IgD-negative memory B cell (primary cell): Measurements from ENCODE around the gene LRRN2. TPM values are rescaled to one million over a fixed set of nuclear protein-coding genes. Genes with fewer than 3 reads are reported as not detected.
A peak's percentile ranks its signal among the peaks of the same experiment; 100 is the strongest.
"Not testable (repeated sequence)": the region's sequence is repeated elsewhere in the genome, so short reads cannot be mapped to it uniquely, and the experiment has no call there.

Experiments
- H3K27ac Mint-ChIP-seq, 3 donors: one replicate each; pipeline ENCODE4 v1.8.0; 2020 to 2022; ENCODE audit warnings: mild to moderate bottlenecking in 3 of 3, mixed read lengths in 3 of 3, moderate library complexity in 1 of 3
- H3K27me3 Mint-ChIP-seq: one replicate; pipeline ENCODE4 v1.8.0; 2021; ENCODE audit warnings: mixed read lengths
- H3K36me3 Mint-ChIP-seq: one replicate; pipeline ENCODE4 v1.8.0; 2020; ENCODE audit warnings: mild to moderate bottlenecking, mixed read lengths
- H3K4me1 Mint-ChIP-seq, 3 donors: one replicate each; pipeline ENCODE4 v1.8.0; 2020 to 2022; ENCODE audit warnings: mixed read lengths in 3 of 3, mild to moderate bottlenecking in 1 of 3
- H3K4me3 Mint-ChIP-seq, 4 donors: one replicate each; pipeline ENCODE4 v1.8.0; 2020 to 2022; ENCODE audit warnings: mild to moderate bottlenecking in 4 of 4, mixed read lengths in 4 of 4, moderate library complexity in 3 of 4
- H3K9me3 Mint-ChIP-seq, 3 donors: one replicate each; pipeline ENCODE4 v1.8.0; 2020 to 2021; ENCODE audit warnings: mixed read lengths in 3 of 3, mild to moderate bottlenecking in 1 of 3
- polyA plus RNA-seq: library from polyadenylated mRNA; unstranded; fragments of 300-500 nt; fragmentation: Illumina TruSeq; gene quantifications from one replicate; pipeline ENCODE4 v1.2.3, GENCODE V29; 2021

The LRRN2 gene
- not detected for polyA plus RNA-seq

DNA sequence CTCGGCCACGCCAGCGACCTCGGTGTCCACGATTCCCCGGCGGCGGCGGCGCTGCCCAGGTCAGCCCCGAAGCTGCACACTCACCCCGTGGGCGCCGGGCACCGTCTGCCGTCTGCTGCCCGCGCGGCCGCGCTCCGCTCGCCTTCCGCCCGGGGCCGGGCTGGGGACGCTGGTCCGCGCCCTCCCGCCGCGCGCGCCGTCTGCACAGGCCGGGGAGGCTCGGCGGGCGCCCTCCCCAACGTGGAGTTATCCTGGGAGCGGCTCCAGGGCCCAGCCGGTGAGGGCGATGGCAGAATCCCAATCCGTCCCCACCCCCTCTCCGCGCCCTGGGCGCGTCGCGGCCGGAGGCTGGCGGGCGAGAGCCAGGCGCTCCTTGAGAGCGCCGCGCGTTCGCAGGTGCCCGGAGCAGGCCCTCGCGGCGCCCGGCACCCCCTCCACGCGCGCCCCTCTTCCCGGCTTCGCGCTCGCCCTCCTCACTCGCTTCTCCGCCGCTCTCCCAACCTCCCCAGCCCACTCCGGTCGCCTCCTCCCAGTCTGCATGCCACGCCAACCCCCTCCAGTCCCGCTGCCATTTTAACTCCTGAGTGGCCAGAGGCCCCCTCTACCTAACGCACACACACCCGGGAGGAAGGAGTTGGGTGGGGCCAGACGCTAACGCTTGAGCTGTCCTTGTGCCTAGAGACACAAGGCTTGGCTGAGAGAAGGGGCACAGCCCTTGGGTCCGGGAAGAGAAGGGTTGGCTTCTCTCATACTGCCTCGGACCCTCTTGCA is at the start of gene LRRN2:
Gene LRRN2 (minus strand): TSS at position 503 of the 771 bp plus-strand sequence. CDS start 65,746 bp downstream, outside the sequence.
- Mint-ChIP-seq H3K4me1 (peaks cover 0 to 7% (median 5%) of the 10 kb centered on the region in 3 donors), H3K27ac (peak within 1 kb of the TSS in 1 of 3 donors; percentile 76), H3K36me3 (no peaks in the 10 kb centered on the region), H3K27me3 (peaks cover 44% of the 10 kb centered on the region), H3K4me3 (peak within 1 kb of the TSS in 3 of 4 donors; percentile 67 to 80 (median 71)), H3K9me3 (no peaks in the 10 kb centered on the region)

DNA sequence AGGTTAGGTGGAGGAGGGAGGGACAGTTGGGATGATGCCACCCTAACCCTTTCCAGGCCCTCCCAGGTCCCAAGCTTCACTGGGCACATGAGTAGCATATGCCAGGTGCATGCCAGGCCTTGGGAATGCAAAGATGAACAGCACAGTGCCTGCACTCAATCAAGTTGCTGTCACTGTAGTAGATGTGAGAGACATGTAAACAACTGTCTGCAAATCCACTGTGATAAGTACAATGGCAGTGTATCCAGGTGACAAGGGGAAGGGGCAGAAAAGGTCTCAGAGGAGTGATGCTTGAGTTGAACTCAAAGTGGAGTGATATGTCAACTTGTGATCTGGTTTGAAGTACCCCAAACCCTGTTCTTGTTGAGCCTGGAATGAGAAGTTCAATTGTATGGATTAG is 49.5 kb upstream of the LRRN2 start:
- no peaks in the 10 kb centered on the region for H3K36me3 Mint-ChIP-seq
- H3K27me3 Mint-ChIP-seq = peaks cover 17% of the 10 kb centered on the region
- H3K4me3 Mint-ChIP-seq = no peak overlapping the region

DNA sequence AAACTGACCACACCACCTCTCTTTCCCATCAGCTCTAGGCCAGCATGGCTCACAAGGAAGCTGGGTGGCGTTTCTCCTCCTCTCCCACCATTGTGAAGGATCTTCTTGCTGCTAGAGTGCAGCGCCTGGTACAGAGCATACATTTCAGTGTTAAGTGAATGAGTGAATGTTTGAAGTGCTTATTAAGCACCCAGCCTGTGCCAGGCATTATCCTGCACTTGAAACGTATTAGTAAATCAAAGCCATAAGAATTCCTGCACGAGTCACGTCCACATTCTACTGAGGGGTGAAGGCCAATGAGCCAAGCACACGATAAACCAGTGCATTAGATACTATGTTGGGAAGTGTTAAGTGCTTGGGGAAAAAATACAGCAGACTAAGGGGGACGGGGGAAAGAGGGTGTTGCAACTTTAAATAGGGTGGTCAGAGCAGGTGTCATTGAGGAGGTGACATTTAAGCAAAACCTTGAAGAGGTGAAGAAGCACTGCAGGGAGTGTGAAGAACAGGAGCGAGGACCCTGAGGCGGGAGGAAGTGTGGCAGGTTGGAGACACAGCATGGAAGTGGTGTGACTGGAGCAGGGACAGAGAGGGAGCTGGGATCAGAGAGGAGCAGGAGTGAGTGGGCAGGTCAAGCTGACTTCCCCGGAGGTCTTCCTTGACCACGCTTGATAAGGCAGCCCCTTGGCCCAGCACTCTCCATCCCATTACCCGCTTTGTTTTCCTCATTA is 48.5 kb upstream of the LRRN2 start:
- Mint-ChIP-seq H3K9me3 (peaks cover 7 to 13% (median 12%) of the 10 kb centered on the region in 3 donors), H3K4me3 (no peak overlapping the region), H3K27me3 (peaks cover 17% of the 10 kb centered on the region), H3K27ac (no peak overlapping the region), H3K36me3 (no peaks in the 10 kb centered on the region), H3K4me1 (peaks cover 0 to 2% (median 0%) of the 10 kb centered on the region in 3 donors)

More for the DNA sequence above, 49.5 kb upstream of the LRRN2 start:
- Mint-ChIP-seq H3K27ac (no peak overlapping the region), H3K9me3 (peaks cover 7 to 17% (median 14%) of the 10 kb centered on the region in 3 donors), H3K4me1 (peaks cover 0 to 2% (median 0%) of the 10 kb centered on the region in 3 donors)

DNA sequence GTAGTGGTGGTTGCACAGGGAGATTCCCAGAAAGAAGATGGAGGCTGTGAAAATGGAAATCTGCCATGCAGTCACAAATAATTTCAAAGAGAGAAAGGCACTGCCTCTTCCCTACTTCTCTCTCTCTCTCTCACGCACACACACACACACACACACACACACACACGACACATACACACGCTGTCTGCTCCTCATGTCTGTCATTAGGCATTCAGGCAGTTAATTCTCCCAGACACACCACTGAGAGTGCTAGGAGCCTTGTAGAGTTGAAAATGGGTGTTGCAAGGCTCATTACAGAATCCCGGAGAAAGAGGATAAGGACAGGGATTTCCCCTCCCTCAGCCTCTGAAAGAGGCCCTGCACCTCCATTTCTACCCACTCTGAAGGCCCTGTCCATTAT is 47.8 kb upstream of the LRRN2 start:
- H3K4me3 Mint-ChIP-seq = peak overlapping the region in 1 of 4 donors; percentile 2
- H3K4me1 Mint-ChIP-seq = peaks cover 0 to 2% (median 0%) of the 10 kb centered on the region in 3 donors
- H3K27me3 Mint-ChIP-seq = peaks cover 17% of the 10 kb centered on the region
- peaks cover 5 to 6% (median 5%) of the 10 kb centered on the region in 3 donors for H3K9me3 Mint-ChIP-seq
- H3K27ac Mint-ChIP-seq = no peak overlapping the region
- H3K36me3 Mint-ChIP-seq = no peaks in the 10 kb centered on the region

DNA sequence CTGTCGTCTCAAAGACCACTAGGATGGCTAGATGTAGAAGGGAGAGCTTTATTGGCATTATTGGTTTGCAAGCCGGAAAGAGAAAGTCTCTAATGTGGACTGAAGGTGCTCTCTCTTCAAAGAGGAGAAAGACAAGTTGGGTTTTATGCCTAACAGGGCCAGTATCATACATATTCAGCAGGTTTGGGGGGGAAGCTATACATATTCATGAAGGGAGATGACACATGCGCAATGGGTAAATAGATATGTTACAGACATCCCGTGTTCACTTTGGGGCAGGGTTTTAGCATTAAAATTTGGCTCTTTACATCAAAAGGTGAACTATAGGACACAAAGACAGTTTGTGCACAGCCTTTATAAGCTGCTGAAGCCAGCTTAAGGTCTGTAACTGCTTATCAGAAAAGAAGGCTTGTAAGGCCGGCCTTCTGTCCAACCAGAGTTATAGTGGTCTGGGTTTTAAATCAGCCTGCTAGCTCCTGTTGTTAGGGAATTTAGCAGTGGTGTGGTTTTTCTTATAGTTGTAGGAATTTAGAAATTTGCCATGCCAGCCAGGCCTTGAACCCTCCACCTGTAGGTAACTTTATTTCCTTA is 46.5 kb upstream of the LRRN2 start:
- no peak overlapping the region for H3K4me3 Mint-ChIP-seq
- H3K27ac Mint-ChIP-seq = no peak overlapping the region
- H3K36me3 Mint-ChIP-seq = no peaks in the 10 kb centered on the region
- H3K4me1 Mint-ChIP-seq = no peaks in the 10 kb centered on the region
- peaks cover 17% of the 10 kb centered on the region for H3K27me3 Mint-ChIP-seq
- H3K9me3 Mint-ChIP-seq = peaks cover 0 to 4% (median 0%) of the 10 kb centered on the region in 3 donors

DNA sequence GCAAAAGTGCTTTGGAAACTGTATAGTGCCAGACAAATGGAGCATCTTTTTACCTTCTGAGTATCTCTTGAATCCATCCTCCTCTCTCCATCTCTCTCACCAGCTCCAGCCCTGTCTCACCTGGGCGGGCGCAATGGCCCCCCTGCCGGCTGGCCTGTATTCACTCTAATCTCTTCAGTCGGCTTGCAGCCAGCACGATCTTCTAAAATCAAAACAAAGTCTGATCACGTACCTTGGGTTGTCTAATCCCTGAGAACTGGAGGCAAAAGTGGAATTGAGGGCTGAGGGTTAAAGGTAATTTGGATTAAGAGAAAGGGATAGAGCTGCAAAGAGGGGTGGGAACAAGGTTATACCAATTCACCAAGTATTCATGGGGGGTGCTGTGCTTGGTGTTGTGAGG is 46.0 kb upstream of the LRRN2 start:
- no peak overlapping the region for H3K4me3 Mint-ChIP-seq
- H3K36me3 Mint-ChIP-seq = no peaks in the 10 kb centered on the region
- H3K27ac Mint-ChIP-seq = no peak overlapping the region
- peaks cover 17% of the 10 kb centered on the region for H3K27me3 Mint-ChIP-seq
- H3K9me3 Mint-ChIP-seq = peaks cover 0 to 4% (median 0%) of the 10 kb centered on the region in 3 donors
- H3K4me1 Mint-ChIP-seq = no peaks in the 10 kb centered on the region

DNA sequence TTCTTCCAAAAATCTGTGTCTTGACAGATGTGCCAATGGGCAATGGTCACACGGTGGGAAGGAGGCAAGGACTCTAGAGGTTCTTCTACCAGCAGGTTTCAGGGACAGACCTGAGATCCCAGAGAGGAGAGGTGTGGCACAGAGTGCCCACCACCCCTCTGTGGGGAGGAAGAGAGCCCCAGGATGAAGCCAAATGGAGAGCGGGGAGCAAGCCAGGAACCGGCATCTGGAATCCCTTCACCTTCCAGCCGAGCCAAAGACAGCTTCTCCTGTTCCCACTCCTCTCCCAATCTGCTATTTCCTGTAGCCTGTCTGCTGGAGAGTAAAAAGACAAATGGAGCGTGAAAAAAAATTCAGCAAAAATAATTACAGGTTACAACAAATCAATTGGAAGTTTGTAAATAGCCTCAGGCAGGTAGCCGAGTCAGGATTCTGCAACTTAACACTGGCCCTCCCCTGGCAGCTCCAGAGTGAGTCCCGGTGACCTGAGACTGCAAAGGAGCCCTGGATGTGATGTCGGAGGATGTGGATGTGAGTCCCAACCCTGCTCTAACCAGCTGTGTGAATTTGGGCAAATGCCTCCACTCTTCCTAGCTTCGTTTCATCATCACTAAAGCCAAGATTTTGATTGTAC is 45.4 kb upstream of the LRRN2 start:
- no peaks in the 10 kb centered on the region for H3K36me3 Mint-ChIP-seq
- peaks cover 19% of the 10 kb centered on the region for H3K27me3 Mint-ChIP-seq
- no peak overlapping the region for H3K27ac Mint-ChIP-seq
- no peak overlapping the region for H3K4me3 Mint-ChIP-seq
- no peaks in the 10 kb centered on the region for H3K4me1 Mint-ChIP-seq
- H3K9me3 Mint-ChIP-seq = peaks cover 0 to 4% (median 0%) of the 10 kb centered on the region in 3 donors

DNA sequence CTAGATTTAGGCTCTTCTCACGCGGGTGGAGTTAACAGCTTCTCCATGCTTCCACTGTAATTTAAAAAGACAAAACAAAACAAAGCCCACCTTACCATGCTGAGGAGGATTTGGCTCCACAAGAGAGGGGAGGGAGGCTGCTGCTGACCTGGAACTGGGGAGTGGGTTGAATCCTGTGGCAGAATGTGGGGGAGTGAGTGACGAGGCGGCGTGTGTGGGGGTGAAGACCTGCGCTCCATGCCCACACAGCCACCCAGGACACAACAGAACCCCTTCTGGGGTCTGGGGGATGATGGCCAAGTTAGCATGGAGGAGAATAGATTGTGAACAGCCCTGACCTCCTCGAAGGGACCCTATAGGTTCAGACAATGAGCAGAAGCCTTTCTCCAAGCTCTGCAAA is 44.0 kb upstream of the LRRN2 start:
- Mint-ChIP-seq H3K4me3 (no peak overlapping the region), H3K27me3 (peaks cover 20% of the 10 kb centered on the region), H3K36me3 (no peaks in the 10 kb centered on the region), H3K27ac (no peak overlapping the region), H3K9me3 (peaks cover 0 to 3% (median 0%) of the 10 kb centered on the region in 3 donors), H3K4me1 (no peaks in the 10 kb centered on the region)

DNA sequence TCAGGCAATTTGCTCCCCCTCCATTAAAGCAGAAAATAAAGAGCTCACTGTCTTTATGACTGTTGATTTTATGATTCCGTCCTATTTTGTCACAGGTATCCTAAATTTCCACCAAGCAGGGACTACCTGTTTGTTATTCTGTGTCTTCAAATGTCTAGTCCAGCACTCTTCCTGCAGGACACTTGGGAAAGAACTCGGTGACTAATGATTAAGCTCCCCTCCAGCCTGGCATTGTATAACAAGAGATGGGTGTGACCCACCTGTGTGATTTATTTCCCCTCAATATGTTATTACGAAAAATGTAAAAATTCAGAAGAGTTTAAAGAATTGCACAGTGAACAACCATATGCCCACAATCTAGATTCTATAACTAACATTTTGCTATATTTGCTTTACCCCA is 42.9 kb upstream of the LRRN2 start:
- H3K9me3 Mint-ChIP-seq = peaks cover 0 to 1% (median 0%) of the 10 kb centered on the region in 3 donors
- H3K27ac Mint-ChIP-seq = no peak overlapping the region
- no peaks in the 10 kb centered on the region for H3K36me3 Mint-ChIP-seq
- H3K4me3 Mint-ChIP-seq = no peak overlapping the region
- peaks cover 18% of the 10 kb centered on the region for H3K27me3 Mint-ChIP-seq
- H3K4me1 Mint-ChIP-seq = no peaks in the 10 kb centered on the region

DNA sequence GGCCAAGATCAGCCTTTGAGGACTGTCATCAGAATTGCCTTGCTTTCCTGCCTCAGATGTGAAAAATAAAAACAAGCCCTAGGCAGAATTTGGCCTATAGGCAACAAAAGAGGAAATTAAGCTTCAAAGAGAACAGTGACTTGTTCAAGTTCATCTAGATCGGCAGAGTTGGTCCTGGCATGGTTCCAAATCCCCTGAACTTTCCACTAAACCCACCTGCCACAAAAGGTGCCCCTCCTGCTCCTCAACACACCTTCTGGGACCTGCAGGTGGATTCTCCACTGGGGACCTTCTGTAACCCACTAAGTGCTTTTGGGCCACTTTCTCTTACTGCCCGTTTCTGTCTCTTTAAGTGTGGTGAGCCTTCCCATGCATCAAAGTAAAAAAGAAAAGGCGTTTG is 42.5 kb upstream of the LRRN2 start:
- Mint-ChIP-seq H3K9me3 (peaks cover 0 to 1% (median 0%) of the 10 kb centered on the region in 3 donors), H3K4me1 (no peaks in the 10 kb centered on the region), H3K27me3 (peaks cover 17% of the 10 kb centered on the region), H3K36me3 (no peaks in the 10 kb centered on the region), H3K4me3 (no peak overlapping the region), H3K27ac (no peak overlapping the region)

DNA sequence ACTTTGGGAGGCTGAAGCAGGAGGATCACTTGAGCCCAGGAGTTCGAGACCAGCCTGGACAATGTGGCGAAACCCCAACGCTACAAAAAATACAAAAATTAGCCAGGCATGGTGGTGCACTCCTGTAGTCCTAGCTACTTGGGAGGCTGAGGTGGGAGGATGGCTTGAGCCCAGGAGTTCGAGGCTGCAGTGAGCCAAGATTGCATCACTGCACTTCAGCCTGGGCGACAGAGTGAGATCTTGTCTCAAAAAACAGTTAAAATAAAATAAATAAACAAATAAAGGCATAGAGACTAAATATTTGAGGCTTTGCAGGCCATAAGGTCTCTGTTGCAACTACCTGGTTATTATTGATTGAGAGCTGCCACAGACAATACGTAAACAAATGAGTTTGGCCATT is 41.9 kb upstream of the LRRN2 start:
- not testable (repeated sequence) for H3K4me1 Mint-ChIP-seq, H3K27ac Mint-ChIP-seq, H3K4me3 Mint-ChIP-seq, H3K36me3 Mint-ChIP-seq, H3K9me3 Mint-ChIP-seq
- H3K27me3 Mint-ChIP-seq = peaks cover 17% of the 10 kb centered on the region

DNA sequence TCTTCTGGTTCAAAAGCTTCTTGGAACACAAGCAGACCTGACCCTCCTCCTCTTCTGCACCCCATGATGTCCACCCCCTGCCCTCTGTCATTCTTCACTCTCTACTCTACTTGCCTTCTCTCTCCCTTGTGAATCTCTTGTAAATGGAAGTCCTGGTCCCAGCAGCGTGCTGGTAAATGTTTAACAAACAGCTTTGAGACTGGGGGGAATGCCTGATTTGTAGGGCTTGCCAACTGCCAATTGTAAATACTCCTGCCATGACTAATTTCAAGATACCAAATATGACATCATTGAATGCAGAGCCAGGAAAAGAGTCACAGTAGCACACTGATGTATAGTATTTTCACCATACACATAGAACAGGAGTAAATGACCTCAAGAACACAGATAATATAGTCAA is 40.9 kb upstream of the LRRN2 start:
- Mint-ChIP-seq H3K27ac (peak overlapping the region in 1 of 3 donors; percentile 20), H3K36me3 (peaks cover 5% of the 10 kb centered on the region), H3K4me1 (no peaks in the 10 kb centered on the region), H3K27me3 (peaks cover 12% of the 10 kb centered on the region), H3K4me3 (no peak overlapping the region), H3K9me3 (peaks cover 0 to 1% (median 0%) of the 10 kb centered on the region in 3 donors)

DNA sequence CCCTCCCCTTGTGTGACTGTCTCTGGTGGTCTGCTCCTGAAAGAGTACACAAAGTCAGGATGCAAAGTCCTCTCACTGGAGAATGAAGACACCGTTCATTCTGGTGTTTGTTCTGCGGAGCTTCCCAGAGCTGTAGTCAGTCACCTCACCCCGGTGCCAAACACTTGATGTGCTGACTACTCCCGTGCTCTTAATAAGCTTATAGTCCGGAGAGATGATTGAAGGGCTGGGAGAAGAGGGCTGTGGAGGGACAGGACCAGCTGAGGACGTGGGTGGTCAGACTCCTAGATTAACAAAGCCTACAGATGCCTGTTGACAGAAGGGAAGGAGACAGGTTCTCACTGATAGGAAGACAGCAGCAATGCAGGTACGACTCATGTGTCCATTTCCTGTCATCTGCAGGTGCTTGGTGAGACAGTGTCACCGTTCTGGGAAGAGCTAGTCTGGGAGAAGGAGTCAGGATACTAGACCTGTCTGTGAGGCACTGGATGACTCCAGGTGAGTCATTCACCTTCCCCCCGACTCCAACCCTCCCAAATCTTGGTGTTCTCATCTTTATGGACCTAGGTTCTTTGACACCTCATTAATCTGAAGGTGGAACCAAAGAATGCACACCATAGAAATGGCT is 40.4 kb upstream of the LRRN2 start:
- peaks cover 11% of the 10 kb centered on the region for H3K27me3 Mint-ChIP-seq
- peaks cover 5% of the 10 kb centered on the region for H3K36me3 Mint-ChIP-seq
- H3K4me1 Mint-ChIP-seq = no peaks in the 10 kb centered on the region
- H3K9me3 Mint-ChIP-seq = peaks cover 0 to 1% (median 0%) of the 10 kb centered on the region in 3 donors
- H3K27ac Mint-ChIP-seq = peak overlapping the region in 1 of 3 donors; percentile 20
- no peak overlapping the region for H3K4me3 Mint-ChIP-seq

DNA sequence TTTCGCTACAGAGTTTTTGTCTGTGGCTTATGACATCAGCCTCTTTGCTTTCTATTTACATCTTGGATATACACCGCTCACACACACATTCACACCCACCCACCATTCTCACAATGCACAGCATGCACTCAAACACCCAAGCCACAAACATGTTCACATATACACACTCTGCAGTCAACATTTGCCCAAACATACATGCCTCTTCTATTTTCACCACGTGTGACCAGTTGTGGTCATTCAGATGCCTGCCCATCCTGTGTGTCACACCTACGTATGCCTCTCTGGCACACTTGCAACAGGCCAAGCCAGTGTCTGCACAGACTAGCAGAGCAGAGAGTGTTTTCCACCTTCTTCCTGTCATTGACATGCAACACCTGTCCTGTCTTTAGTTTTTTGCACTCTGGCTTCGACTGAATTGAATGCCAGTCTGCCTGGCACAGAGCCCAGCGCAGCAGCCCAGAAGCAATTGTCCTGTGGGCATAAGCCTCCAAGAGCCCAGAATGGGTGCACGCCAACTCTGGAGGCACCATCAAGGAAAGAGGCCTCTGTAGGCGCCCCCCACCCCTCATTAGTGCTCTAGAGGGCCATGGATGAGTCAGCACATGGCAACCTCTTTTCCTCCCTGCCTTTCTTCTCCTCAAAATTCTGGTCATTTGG is 37.7 kb upstream of the LRRN2 start:
- Mint-ChIP-seq H3K36me3 (peaks cover 5% of the 10 kb centered on the region), H3K4me1 (no peaks in the 10 kb centered on the region), H3K27ac (no peak overlapping the region), H3K27me3 (peaks cover 6% of the 10 kb centered on the region), H3K4me3 (no peak overlapping the region), H3K9me3 (no peaks in the 10 kb centered on the region)
